GM06990 (cell line): ENCODE data around the gene PCDHB1.

Source experiments
- DNase-seq: peaks from one replicate; pipeline ENCODE4 v3.0.0-alpha.2; 2011; ENCODE audit not compliant: insufficient read length; ENCODE audit errors: extremely low read depth
- H3K27me3 ChIP-seq: replicated peaks from 2 replicates; pipeline ENCODE4 v1.6.0; 2011; ENCODE audit warnings: low read length; ENCODE audit not compliant: control insufficient read depth, insufficient read depth
- H3K36me3 ChIP-seq: 2 replicates; pipeline ENCODE4 v1.5.1; 2011; ENCODE audit warnings: low read length; ENCODE audit not compliant: control insufficient read depth, insufficient read depth
- H3K4me3 ChIP-seq: replicated peaks from 2 replicates; pipeline ENCODE4 v1.5.1; 2011; ENCODE audit warnings: low read depth, mild to moderate bottlenecking, control low read depth, low read length
- TF ChIP-seq, protein P1 (sequence below): IDR thresholded peaks from 2 replicates; pipeline ENCODE4 v1.5.1; 2011; ENCODE audit warnings: low read length, control low read depth, mild to moderate bottlenecking, inconsistent platforms; ENCODE audit not compliant: insufficient read depth, poor library complexity, severe bottlenecking

Gene PCDHB1

DNA sequence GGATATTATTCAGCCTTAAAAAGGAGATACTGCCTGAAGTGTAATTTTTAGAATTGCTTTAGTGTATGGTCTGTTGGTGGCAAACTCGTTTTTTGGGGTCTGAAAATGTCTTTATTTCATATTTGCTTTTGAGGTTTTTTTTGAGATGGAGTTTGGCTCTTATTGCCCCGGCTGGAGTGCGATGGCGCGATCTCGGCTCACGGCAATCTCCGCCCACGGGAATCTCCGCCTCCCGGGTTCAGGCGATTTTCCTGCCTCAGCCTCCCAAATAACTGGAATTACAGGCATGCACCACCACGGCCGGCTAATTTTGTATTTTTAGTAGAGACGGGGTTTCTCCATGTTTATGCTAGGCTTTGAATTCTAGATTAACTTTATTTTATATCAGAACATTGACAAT, 20.2 kb upstream of the PCDHB1 start:
- no peak overlapping the region for H3K4me3 ChIP-seq
- no peaks in the 10 kb centered on the region for H3K27me3 ChIP-seq
- TF ChIP-seq, protein P1, sequence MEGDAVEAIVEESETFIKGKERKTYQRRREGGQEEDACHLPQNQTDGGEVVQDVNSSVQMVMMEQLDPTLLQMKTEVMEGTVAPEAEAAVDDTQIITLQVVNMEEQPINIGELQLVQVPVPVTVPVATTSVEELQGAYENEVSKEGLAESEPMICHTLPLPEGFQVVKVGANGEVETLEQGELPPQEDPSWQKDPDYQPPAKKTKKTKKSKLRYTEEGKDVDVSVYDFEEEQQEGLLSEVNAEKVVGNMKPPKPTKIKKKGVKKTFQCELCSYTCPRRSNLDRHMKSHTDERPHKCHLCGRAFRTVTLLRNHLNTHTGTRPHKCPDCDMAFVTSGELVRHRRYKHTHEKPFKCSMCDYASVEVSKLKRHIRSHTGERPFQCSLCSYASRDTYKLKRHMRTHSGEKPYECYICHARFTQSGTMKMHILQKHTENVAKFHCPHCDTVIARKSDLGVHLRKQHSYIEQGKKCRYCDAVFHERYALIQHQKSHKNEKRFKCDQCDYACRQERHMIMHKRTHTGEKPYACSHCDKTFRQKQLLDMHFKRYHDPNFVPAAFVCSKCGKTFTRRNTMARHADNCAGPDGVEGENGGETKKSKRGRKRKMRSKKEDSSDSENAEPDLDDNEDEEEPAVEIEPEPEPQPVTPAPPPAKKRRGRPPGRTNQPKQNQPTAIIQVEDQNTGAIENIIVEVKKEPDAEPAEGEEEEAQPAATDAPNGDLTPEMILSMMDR = no peak
- DNase-seq = no peak
- H3K36me3 ChIP-seq = no peaks in the 10 kb centered on the region

DNA sequence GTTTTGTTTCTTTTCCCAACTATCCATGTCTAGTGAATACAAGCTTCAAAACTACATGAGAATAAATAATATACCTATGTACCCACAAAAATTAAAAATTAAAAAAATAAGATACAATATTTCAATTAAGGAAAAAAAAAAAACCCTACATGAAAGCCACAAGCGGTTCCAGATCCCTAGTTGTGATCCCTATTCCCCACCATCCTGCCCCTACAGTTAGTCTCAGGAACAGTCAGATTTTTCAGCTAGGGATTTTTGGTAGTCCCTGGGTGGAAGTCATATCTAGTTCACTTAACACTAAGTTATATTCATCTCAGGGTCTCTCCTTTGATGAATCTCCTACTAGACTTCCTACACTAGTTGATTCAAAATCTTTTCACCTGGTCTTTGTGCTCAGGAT, 18.5 kb upstream of the PCDHB1 start:
- H3K4me3 ChIP-seq = no peak overlapping the region
- TF ChIP-seq, protein P1 = no peak
- no peaks in the 10 kb centered on the region for H3K27me3 ChIP-seq
- no peak for DNase-seq
- no peaks in the 10 kb centered on the region for H3K36me3 ChIP-seq

DNA sequence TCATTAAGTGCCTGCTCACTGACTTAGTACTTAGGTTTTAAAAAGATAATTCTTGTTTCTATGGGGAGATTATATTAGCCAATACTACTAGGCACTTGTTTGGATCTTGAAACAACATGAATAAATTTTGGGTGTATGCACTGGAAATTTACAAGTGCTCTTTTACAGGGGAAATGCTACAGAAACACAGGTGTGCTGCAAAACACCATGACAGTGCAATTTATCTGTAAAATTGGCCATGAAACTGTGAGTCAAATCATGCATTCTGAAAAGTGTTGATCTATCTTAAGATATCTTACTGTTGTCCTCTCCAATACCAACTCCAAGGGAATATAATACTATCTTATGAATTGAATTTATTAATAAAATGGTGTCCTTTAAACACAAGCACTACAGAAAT, 12.1 kb upstream of the PCDHB1 start:
- Histone ChIP-seq H3K27me3 (no peaks in the 10 kb centered on the region), H3K36me3 (no peaks in the 10 kb centered on the region), H3K4me3 (no peak overlapping the region)
- TF ChIP-seq, protein P1 = no peak
- no peak for DNase-seq

DNA sequence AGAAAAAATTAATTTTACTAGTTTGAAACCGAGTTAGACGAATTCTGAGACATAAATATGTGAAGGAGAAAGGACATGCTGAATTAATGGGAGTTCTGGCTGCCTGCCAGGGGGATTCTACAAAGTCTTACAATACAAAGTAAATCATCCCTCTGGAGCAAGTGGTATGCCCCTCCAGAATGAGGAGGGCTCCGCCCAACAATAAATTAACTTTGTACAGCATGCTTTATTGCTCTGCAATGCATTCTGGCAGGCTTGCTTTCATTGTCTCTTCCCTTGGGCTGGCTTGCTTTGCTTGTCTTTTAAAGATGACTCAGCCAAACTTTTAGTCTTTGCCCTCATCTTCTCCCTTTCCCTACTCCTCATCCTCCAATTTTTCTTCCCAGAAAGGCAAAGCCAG, 11.7 kb upstream of the PCDHB1 start:
- Histone ChIP-seq H3K4me3 (no peak overlapping the region), H3K36me3 (no peaks in the 10 kb centered on the region), H3K27me3 (no peaks in the 10 kb centered on the region)
- TF ChIP-seq, protein P1 = no peak
- DNase-seq = no peak

DNA sequence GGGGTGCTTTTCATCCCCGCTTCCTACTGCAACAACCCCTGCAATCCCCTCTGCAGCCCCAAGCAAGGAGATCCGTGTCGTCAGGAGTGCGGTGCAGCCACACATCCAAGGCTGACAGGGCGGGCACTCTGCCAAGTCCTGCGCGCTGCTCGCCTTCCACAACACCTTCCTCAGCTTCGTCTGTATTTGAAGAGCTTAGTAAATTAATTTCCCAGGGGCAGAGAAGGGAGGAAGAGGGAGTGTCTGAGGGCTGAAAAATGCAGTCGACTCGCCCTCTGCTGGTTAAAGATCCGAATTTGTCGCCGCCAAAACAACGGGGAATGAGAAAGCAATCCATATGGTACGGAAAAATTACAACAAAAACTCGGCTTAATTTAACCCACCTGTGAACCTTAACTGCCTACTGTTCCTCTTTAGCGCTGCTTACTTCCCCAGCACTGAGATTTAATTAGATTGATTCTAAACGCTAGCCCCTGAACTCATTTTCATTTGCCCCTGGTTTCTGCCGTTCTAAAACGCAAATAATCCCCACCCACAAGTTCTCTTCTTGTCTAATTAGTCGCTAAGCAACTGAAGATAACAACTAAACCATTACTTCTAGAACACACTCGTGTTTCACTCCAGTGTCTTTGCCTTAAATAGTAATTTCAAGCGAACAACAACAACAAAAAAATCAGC, 10.9 kb upstream of the PCDHB1 start:
- Histone ChIP-seq H3K4me3 (no peak overlapping the region), H3K27me3 (no peaks in the 10 kb centered on the region)
- TF ChIP-seq, protein P1 = no peak

More for the DNA sequence above, 10.9 kb upstream of the PCDHB1 start:
- no peak for DNase-seq
- H3K36me3 ChIP-seq = no peaks in the 10 kb centered on the region
